Ascending aorta (tissue), 2 donors: Measurements from ENCODE around the gene NTRK3. TPM values are rescaled to one million over a fixed set of nuclear protein-coding genes. Genes with fewer than 3 reads are reported as not detected.
"Not testable (repeated sequence)": the region's sequence is repeated elsewhere in the genome, so short reads cannot be mapped to it uniquely, and the experiment has no call there.

Experiments
- DNase-seq, 2 donors: peaks; one replicate each; pipeline ENCODE4 v3.0.0-alpha.2; 2019; ENCODE audit warnings: low spot score in 2 of 2
- H3K27ac ChIP-seq, 2 donors: fragments of 200-600 bp; sonication (generic); one replicate each; pipeline ENCODE4 v1.5.1; 2016 to 2017; ENCODE audit warnings: mild to moderate bottlenecking in 1 of 2
- H3K27me3 ChIP-seq: fragments of 200-600 bp; sonication (generic); one replicate; pipeline ENCODE4 v1.5.1; 2017
- H3K36me3 ChIP-seq, 2 donors: fragments of 200-600 bp; sonication (generic); one replicate each; pipeline ENCODE4 v1.5.1; 2016
- H3K4me1 ChIP-seq, 2 donors: fragments of 200-600 bp; sonication (generic); one replicate each; pipeline ENCODE4 v1.5.1; 2016 to 2017; ENCODE audit warnings: mild to moderate bottlenecking in 1 of 2
- H3K4me3 ChIP-seq, 2 donors: fragments of 200-600 bp; sonication (generic); one replicate each; pipeline ENCODE4 v1.5.1; 2016 to 2017; ENCODE audit warnings: mild to moderate bottlenecking in 1 of 2
- H3K9me3 ChIP-seq, 2 donors: fragments of 200-600 bp; sonication (generic); one replicate each; pipeline ENCODE4 v1.5.1; 2016
- CTCF ChIP-seq, 3 experiments: fragments of 200-600 bp in 2 of 3; fragments of 450-650 bp in 1 of 3; sonication (generic) in 2 of 3; IDR thresholded peaks; one replicate each; pipeline ENCODE4 v1.5.1; 2016 to 2019; ENCODE audit warnings: antibody characterized with exemption in 3 of 3, mild to moderate bottlenecking in 1 of 3, moderate library complexity in 1 of 3
- intact Hi-C: fragments of 100-400 bp; cut with DNase I; formaldehyde crosslinking; loops from one replicate; pipeline ENCODE4 v1.15.1; 2023
- total RNA-seq: library from RNA; depleted of rRNA; stranded (reverse); fragments of >200 nt; gene quantifications from one replicate; pipeline ENCODE4 v1.1.0, GENCODE V29; 2016

Gene NTRK3
- total RNA-seq, 1 donor from 2014 or later, result 52.7 TPM

GRCh38 chr15:88036154-88036839 is 220.2 kb downstream of the NTRK3 start:
- no peaks in the 10 kb centered on the region for H3K9me3 ChIP-seq
- no peak overlapping the region for H3K4me3 ChIP-seq
- intact Hi-C loops, result loop anchor here (2.0 kb wide), 1 partner anchor 25 kb away; no protein-coding TSS in a partner anchor
- peaks cover 0 to 13% of the 10 kb centered on the region in 2 donors for H3K36me3 ChIP-seq
- no peaks in the 10 kb centered on the region for H3K4me1 ChIP-seq
- DNase-seq, result no peak
- TF ChIP-seq CTCF (IDR thresholded peaks at IDR 0.05), result no peak
- H3K27me3 ChIP-seq, result no peaks in the 10 kb centered on the region
- no peak overlapping the region for H3K27ac ChIP-seq

DNA sequence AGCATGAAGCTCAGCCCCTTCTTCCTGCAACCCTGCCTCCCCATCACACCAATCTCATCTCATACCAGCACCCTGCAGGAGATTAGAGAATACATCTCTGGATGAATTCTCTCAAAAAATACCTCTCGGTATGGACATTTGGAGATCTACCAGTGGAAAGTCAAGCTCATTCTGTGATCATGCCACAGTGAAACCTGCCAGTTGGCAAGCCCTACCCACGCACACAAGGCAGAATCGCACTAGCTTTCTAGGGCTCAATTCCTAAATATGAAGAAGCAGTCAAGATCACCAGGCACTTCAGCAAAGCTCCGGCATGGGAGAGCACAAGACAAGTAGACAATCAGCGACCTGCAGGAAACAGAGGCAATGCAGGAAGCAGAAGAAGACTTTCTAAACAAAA is 221.2 kb downstream of the NTRK3 start:
- Histone ChIP-seq H3K4me3 (no peak overlapping the region), H3K4me1 (no peaks in the 10 kb centered on the region), H3K9me3 (no peaks in the 10 kb centered on the region), H3K36me3 (peaks cover 0 to 13% of the 10 kb centered on the region in 2 donors), H3K27me3 (no peaks in the 10 kb centered on the region), H3K27ac (no peak overlapping the region)
- intact Hi-C loops, result no loop called here
- DNase-seq, result no peak
- no peak for TF ChIP-seq CTCF (IDR thresholded peaks at IDR 0.05)

- DNase-seq, H3K27ac ChIP-seq, H3K4me1 ChIP-seq, H3K27me3 ChIP-seq, intact Hi-C loops, H3K4me3 ChIP-seq, H3K9me3 ChIP-seq: not testable (repeated sequence)
- peaks cover 0 to 13% of the 10 kb centered on the region in 2 donors for H3K36me3 ChIP-seq
These were observed 223.1 kb downstream of the NTRK3 start for GRCh38 chr15:88033421-88033820.

- no peaks in the 10 kb centered on the region for H3K4me1 ChIP-seq
- TF ChIP-seq CTCF (IDR thresholded peaks at IDR 0.05), result no peak
- H3K27ac ChIP-seq, result no peak overlapping the region
- H3K9me3 ChIP-seq, result no peaks in the 10 kb centered on the region
- no peaks in the 10 kb centered on the region for H3K27me3 ChIP-seq
- DNase-seq, result no peak
- intact Hi-C loops, result no loop called here
- H3K36me3 ChIP-seq, result peaks cover 0 to 13% of the 10 kb centered on the region in 2 donors
- no peak overlapping the region for H3K4me3 ChIP-seq
These were observed 223.8 kb downstream of the NTRK3 start for GRCh38 chr15:88032787-88033186.

DNA sequence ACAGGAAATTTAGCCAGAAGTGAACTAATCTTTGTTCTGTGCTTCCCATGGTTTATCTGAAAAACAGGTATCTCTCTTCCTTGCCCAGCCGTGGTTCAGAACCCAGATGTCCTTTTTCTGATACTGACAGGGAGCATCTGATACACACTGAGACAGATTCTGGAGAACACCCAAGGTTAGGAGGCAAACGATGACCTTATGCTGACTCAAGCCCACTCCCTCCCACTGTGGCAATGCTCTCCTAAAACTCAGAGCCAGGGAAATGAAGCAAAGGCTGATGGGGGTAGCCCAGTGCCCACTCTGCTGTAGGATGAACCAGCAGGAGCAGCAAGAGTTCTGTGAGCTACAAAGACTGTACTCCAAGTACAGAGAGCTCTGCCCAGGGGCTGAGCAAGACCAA is 225.1 kb downstream of the NTRK3 start:
- H3K27me3 ChIP-seq, result no peaks in the 10 kb centered on the region
- H3K4me3 ChIP-seq, result no peak overlapping the region
- no peak for DNase-seq
- intact Hi-C loops, result no loop called here
- peaks cover 0 to 15% of the 10 kb centered on the region in 2 donors for H3K36me3 ChIP-seq
- H3K27ac ChIP-seq, result no peak overlapping the region
- no peaks in the 10 kb centered on the region for H3K9me3 ChIP-seq
- no peak for TF ChIP-seq CTCF (IDR thresholded peaks at IDR 0.05)
- no peaks in the 10 kb centered on the region for H3K4me1 ChIP-seq

- H3K36me3 ChIP-seq, result peaks cover 0 to 22% of the 10 kb centered on the region in 2 donors
- no peaks in the 10 kb centered on the region for H3K9me3 ChIP-seq
- no peaks in the 10 kb centered on the region for H3K4me1 ChIP-seq
- no peaks in the 10 kb centered on the region for H3K27me3 ChIP-seq
- intact Hi-C loops, result no loop called here
- TF ChIP-seq CTCF (IDR thresholded peaks at IDR 0.05), result no peak
- no peak overlapping the region for H3K27ac ChIP-seq
- no peak for DNase-seq
- no peak overlapping the region for H3K4me3 ChIP-seq
These were observed 226.8 kb downstream of the NTRK3 start for GRCh38 chr15:88029696-88030095.
